OCI-LY1 (cell line): ENCODE data around the gene SYCP2L.
"Not testable (repeated sequence)": the region's sequence is repeated elsewhere in the genome, so short reads cannot be mapped to it uniquely, and the experiment has no call there.

Experiments
- EZH2 ChIP-seq: fragments of 200-600 bp; sonication (generic), shearing (Covaris generic); IDR thresholded peaks from 2 replicates; pipeline ENCODE4 v1.8.0; 2017; ENCODE audit warnings: borderline replicate concordance, mixed run types, mild to moderate bottlenecking, antibody characterized with exemption, low read length, moderate library complexity, mixed read lengths
- TF ChIP-seq, protein P1 (sequence below): fragments of 200-600 bp; sonication (generic), shearing (Covaris generic); IDR thresholded peaks from 2 replicates; pipeline ENCODE4 v1.5.1; 2017; ENCODE audit warnings: mild to moderate bottlenecking, antibody characterized with exemption, low read length, moderate library complexity, mixed read lengths

DNA sequence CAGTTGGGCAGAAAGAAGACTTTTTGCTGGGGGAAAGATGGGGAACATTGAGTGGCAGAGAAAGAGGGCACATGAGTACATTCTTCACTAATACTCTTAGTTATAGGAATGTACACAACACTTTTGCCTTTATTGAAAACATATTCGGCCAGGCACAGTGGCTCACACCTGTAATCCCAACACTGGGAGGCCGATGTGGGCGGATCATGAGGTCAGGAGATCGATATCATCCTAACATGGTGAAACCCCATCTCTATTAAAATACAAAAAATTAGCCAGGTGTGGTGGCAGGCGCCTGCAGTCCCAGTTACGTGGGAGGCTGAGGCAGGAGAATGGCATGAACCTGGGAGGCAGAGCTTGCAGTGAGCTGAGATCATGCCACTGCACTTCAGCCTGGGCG, 23.8 kb upstream of the SYCP2L start:
- TF ChIP-seq, protein P1, sequence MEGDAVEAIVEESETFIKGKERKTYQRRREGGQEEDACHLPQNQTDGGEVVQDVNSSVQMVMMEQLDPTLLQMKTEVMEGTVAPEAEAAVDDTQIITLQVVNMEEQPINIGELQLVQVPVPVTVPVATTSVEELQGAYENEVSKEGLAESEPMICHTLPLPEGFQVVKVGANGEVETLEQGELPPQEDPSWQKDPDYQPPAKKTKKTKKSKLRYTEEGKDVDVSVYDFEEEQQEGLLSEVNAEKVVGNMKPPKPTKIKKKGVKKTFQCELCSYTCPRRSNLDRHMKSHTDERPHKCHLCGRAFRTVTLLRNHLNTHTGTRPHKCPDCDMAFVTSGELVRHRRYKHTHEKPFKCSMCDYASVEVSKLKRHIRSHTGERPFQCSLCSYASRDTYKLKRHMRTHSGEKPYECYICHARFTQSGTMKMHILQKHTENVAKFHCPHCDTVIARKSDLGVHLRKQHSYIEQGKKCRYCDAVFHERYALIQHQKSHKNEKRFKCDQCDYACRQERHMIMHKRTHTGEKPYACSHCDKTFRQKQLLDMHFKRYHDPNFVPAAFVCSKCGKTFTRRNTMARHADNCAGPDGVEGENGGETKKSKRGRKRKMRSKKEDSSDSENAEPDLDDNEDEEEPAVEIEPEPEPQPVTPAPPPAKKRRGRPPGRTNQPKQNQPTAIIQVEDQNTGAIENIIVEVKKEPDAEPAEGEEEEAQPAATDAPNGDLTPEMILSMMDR: not testable (repeated sequence)
- not testable (repeated sequence) for TF ChIP-seq EZH2
